Measurements from ENCODE around the gene FAAP100. TPM values are rescaled to one million over a fixed set of nuclear protein-coding genes. Genes with fewer than 3 reads are reported as not detected.

FAAP100 gene
- total and polyA plus RNA-seq, 12 donors = 8.7 to 30.6 (median 13.3) TPM

DNA sequence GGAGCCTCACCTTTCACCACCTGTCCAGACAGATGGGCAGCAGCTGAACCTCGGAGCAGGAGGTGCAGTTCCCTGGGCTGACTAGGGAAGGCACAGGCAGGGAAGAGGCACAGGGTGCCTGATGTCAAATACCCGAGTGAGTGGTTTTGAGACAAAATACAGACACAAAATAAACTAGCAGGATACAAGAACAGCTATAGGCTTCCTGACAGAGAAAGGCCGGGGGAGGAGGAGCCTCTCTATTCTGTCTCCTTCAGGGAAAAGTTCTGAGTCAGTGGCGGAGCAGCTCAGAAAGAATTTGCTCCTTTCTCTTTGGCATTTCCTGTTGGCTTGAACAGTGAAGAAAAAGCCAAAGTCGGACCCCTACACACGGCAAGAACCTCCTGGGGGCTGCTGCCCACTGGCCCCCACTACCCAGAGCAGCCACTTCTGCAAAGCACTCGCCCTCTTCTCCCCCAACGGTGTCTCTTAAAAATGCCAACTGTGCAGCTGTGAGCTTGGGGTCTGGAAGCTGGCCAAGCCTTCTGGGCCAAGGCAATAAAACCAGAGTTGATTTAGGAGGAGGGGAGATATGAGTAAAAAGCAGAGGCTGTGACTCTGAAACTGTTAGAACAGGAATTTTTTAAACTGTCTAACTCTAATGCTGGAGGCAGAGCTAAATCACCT, 14.4 kb upstream of the FAAP100 start:
- Histone ChIP-seq H3K4me3 (peak overlapping the region in 3 of 10 donors; percentile 2 to 23 (median 15)), H3K36me3 (peaks cover 7 to 100% (median 67%) of the 10 kb centered on the region in 9 donors)

DNA sequence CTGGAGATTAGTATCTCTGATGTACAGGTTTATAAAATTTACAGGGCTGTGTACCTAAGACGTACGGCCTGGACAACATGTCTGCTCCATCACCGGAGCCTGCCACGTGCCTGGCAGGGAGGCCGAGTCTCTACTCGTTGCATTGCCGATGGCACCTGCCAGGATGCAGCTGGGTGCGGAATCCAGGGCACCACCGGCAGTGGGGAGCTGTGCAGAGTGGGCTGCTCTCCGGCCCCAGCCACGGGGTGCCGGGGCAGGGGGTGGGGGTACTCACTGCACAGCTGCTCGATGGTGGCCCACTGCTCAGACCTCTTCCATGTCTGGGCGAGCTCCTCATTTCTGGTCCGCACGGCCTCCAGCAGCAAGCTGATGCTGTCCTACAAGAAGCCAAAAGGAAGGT, 13.1 kb upstream of the FAAP100 start:
- Histone ChIP-seq H3K27ac (peak overlapping the region in 5 of 10 donors; percentile 60 to 90 (median 78)), H3K4me1 (peaks cover 9 to 61% (median 25%) of the 10 kb centered on the region in 9 donors), H3K36me3 (peaks cover 0 to 100% (median 60%) of the 10 kb centered on the region in 9 donors), H3K27me3 (no peaks in the 10 kb centered on the region), H3K4me3 (no peak overlapping the region), H3K9me3 (no peaks in the 10 kb centered on the region)
- ATAC-seq (peak in 1 of 8 donors; percentile 19), DNase-seq (no peak)
- TF ChIP-seq, protein P1, sequence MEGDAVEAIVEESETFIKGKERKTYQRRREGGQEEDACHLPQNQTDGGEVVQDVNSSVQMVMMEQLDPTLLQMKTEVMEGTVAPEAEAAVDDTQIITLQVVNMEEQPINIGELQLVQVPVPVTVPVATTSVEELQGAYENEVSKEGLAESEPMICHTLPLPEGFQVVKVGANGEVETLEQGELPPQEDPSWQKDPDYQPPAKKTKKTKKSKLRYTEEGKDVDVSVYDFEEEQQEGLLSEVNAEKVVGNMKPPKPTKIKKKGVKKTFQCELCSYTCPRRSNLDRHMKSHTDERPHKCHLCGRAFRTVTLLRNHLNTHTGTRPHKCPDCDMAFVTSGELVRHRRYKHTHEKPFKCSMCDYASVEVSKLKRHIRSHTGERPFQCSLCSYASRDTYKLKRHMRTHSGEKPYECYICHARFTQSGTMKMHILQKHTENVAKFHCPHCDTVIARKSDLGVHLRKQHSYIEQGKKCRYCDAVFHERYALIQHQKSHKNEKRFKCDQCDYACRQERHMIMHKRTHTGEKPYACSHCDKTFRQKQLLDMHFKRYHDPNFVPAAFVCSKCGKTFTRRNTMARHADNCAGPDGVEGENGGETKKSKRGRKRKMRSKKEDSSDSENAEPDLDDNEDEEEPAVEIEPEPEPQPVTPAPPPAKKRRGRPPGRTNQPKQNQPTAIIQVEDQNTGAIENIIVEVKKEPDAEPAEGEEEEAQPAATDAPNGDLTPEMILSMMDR (IDR thresholded peaks at IDR 0.05) = no peak
- WGBS, 2 donors = 94 to 95% methylated on average over 16 of the region's 16 CpGs
- intact Hi-C loops (cut with DNase I) = loop anchor here in 1 of 10 donors (5.0 kb wide), 1 partner anchor 37 kb away; no protein-coding TSS in a partner anchor

More for the DNA sequence above, 14.4 kb upstream of the FAAP100 start:
- TF ChIP-seq, protein P1 (IDR thresholded peaks at IDR 0.05) = no peak
- ATAC-seq (peak; percentile 45 to 78 (median 74)), DNase-seq (peak; percentile 58 to 59)
- 5 to 9% methylated on average over 8 of the region's 8 CpGs for WGBS, 2 donors
- H3K9me3 ChIP-seq = no peaks in the 10 kb centered on the region
- peak overlapping the region in 9 of 10 donors; percentile 31 to 90 (median 78) for H3K27ac ChIP-seq
- intact Hi-C loops (cut with DNase I) = loop anchor here in 1 of 10 donors (5.0 kb wide), 1 partner anchor 36 kb away; no protein-coding TSS in a partner anchor
- H3K4me1 ChIP-seq = peaks cover 9 to 48% (median 25%) of the 10 kb centered on the region in 9 donors
- H3K27me3 ChIP-seq = no peaks in the 10 kb centered on the region

- Histone ChIP-seq H3K27me3 (no peaks in the 10 kb centered on the region), H3K4me1 (peaks cover 9 to 63% (median 25%) of the 10 kb centered on the region in 9 donors), H3K36me3 (peaks cover 0 to 100% (median 60%) of the 10 kb centered on the region in 9 donors), H3K9me3 (no peaks in the 10 kb centered on the region), H3K27ac (peak overlapping the region in 2 of 10 donors; percentile 60 to 90), H3K4me3 (no peak overlapping the region)
- ATAC-seq = no peak
- intact Hi-C loops (cut with DNase I) = loop anchor here in 2 of 10 donors (5.0 kb wide), 1 partner anchor 38 kb away; no protein-coding TSS in a partner anchor
- WGBS, 2 donors = 92 to 93% methylated on average over 17 of the region's 17 CpGs
- no peak for DNase-seq
- TF ChIP-seq, protein P1 (IDR thresholded peaks at IDR 0.05) = no peak
Observed at GRCh38 chr17:81564778-81565177, 12.6 kb upstream of the FAAP100 start.

DNA sequence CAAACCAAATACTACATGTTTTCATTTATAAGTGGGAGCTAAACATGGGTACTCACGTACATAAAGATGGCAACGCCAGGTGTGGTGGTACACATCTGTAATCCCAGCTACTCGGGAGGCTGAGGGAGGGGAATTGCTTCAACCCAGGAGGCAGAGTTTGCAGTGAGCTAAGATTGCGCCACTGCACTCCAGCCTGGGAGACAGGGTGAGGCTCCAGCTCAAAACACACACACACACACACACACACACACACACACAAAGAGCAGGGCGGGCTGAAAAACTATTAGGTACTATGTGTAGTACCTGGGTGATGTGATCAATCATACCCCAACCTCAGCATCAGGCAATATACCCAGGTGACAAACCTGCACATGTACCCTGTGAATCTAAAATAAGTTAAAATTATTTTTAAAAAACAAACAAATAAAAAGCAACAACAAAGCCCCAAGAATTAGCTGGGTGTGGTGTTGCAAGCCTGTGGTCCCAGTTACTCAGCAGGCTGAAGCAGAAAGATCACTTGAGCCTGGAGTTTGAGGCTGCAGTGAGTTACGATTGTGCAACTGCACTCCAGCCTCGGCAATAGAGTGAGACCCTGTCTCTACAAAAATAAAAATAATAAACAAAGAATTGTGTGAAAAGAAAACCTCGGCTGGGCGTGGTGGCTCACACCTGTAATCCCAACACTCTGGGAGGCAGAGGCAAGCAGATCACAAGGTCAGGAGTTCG, 11.9 kb upstream of the FAAP100 start:
- WGBS, 2 donors = 88 to 92% methylated on average over 10 of the region's 10 CpGs
- Histone ChIP-seq H3K36me3 (peaks cover 0 to 100% (median 59%) of the 10 kb centered on the region in 9 donors), H3K27me3 (no peaks in the 10 kb centered on the region), H3K9me3 (no peaks in the 10 kb centered on the region), H3K4me3 (no peak overlapping the region), H3K4me1 (peaks cover 9 to 71% (median 30%) of the 10 kb centered on the region in 9 donors), H3K27ac (no peak overlapping the region)
- TF ChIP-seq, protein P1 (IDR thresholded peaks at IDR 0.05) = no peak
- DNase-seq (no peak), ATAC-seq (no peak)
- intact Hi-C loops (cut with DNase I) = loop anchor here in 1 of 10 donors (5.0 kb wide), 1 partner anchor 38 kb away; no protein-coding TSS in a partner anchor
